ENCODE measurements around the gene IL32. TPM values are rescaled to one million over a fixed set of nuclear protein-coding genes. Genes with fewer than 3 reads are reported as not detected.

IL32 gene
- total and polyA plus RNA-seq, 2 donors (not counting 1 experiment from before 2014, with no cell fraction given) = 2.0 to 2.3 TPM

DNA sequence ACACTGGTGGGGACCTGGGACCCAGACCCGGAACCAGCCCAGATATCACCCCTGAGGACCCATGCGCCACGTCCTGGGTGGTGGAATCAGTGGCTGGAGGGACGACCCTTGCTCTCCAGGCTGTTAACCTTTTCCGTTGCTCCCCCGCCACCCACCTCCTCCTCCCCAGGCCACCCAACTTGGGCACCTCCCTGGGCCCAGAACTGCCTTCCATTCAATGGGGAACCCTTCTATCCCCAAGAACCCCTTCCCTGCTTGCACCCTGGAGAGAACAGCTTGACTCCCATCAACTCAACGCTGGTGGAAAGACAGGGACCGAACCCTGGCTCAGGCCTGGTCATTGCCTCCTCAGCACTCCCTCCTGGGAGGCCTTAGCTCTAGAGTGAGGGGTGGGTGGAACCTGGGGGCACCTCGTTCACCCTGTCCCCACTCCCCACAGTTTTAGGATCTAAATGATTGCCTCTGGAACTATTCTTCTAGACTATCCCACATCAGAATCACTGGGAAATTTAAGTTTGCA lies 5.7 kb upstream of the IL32 start:
- Histone ChIP-seq H3K4me1 (ENCODE audit: control insufficient read depth in 2 of 2, insufficient read depth in 2 of 2, low read length in 2 of 2) (peaks cover 18 to 20% of the 10 kb centered on the region in 2 donors), H2AFZ (ENCODE audit: insufficient read depth, low read depth, low read length, poor library complexity, severe bottlenecking) (peak overlapping the region; percentile 98), H3K4me3 (ENCODE audit: control extremely low read depth in 1 of 5, extremely low read depth in 1 of 5, insufficient read depth in 1 of 5, low read depth in 2 of 5, low read length in 4 of 5) (peak overlapping the region in 4 of 5 experiments; percentile 75 to 93 (median 82)), H3K9me3 (ENCODE audit: control extremely low read depth in 1 of 3, control insufficient read depth in 2 of 3, insufficient read depth in 1 of 3, low read length in 2 of 3) (no peaks in the 10 kb centered on the region), H3K79me2 (ENCODE audit: control insufficient read depth, insufficient read depth, low read length) (no peaks in the 10 kb centered on the region), H3K27me3 (replicated peaks in 1 of 4; ENCODE audit: control extremely low read depth in 1 of 4, control insufficient read depth in 3 of 4, insufficient read depth in 4 of 4, low read length in 3 of 4) (peaks cover 0 to 6% (median 0%) of the 10 kb centered on the region in 4 experiments), H3K4me2 (replicated peaks; ENCODE audit: low read depth, low read length, poor library complexity, severe bottlenecking) (peak overlapping the region; percentile 99), H4K20me1 (ENCODE audit: control insufficient read depth, insufficient read depth, low read length, poor library complexity, severe bottlenecking) (no peaks in the 10 kb centered on the region), H3K36me3 (replicated peaks in 1 of 2; ENCODE audit: control extremely low read depth in 1 of 2, control insufficient read depth in 1 of 2, extremely low read depth in 1 of 2, insufficient read depth in 2 of 2, low read length in 1 of 2) (no peaks in the 10 kb centered on the region), H3K27ac (ENCODE audit: low read length in 2 of 2) (peak overlapping the region in 1 of 2 donors; percentile 51), H3K9ac (ENCODE audit: low read length) (peak overlapping the region; percentile 83)
- Mint-ChIP-seq H3K4me3 (peak overlapping the region; percentile 87), H3K27ac (peak overlapping the region; percentile 65), H3K4me1 (peaks cover 15% of the 10 kb centered on the region), H3K9me3 (ENCODE audit: insufficient read depth) (no peaks in the 10 kb centered on the region), H3K27me3 (no peaks in the 10 kb centered on the region)
- POLR2A ChIA-PET = interaction anchor here (0.7 to 2.1 kb wide), 5 partner anchors 33 to 99 kb away, joined by 3 to 13 read pairs (median 5); partner anchors contain the start of gene ZNF213
- CTCF ChIA-PET = interaction anchor here (0.6 to 6.5 kb wide), 19 partner anchors 11 to 398 kb away, joined by 3 to 140 read pairs (median 5); partner anchors contain the start of genes HCFC1R1, THOC6, ZNF213 and ZSCAN10
- no peak for ATAC-seq (ENCODE audit: low read depth)
- TF ChIP-seq EZH2 (IDR thresholded peaks at IDR 0.05; ENCODE audit: borderline replicate concordance, insufficient read depth, low read depth, low read length, poor library complexity, severe bottlenecking) = no peak
- TF ChIP-seq, protein P1, sequence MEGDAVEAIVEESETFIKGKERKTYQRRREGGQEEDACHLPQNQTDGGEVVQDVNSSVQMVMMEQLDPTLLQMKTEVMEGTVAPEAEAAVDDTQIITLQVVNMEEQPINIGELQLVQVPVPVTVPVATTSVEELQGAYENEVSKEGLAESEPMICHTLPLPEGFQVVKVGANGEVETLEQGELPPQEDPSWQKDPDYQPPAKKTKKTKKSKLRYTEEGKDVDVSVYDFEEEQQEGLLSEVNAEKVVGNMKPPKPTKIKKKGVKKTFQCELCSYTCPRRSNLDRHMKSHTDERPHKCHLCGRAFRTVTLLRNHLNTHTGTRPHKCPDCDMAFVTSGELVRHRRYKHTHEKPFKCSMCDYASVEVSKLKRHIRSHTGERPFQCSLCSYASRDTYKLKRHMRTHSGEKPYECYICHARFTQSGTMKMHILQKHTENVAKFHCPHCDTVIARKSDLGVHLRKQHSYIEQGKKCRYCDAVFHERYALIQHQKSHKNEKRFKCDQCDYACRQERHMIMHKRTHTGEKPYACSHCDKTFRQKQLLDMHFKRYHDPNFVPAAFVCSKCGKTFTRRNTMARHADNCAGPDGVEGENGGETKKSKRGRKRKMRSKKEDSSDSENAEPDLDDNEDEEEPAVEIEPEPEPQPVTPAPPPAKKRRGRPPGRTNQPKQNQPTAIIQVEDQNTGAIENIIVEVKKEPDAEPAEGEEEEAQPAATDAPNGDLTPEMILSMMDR (IDR thresholded peaks at IDR 0.05) = no peak
- intact Hi-C loops (cut with micrococcal nuclease) = loop anchor here (1.0 to 2.0 kb wide), 6 partner anchors 17 to 107 kb away; partner anchors contain the start of gene THOC6
- WGBS (ENCODE audit: insufficient coverage) = 71% methylated on average over 6 of the region's 9 CpGs
- no peak for DNase-seq
